K562 (cell line): ENCODE measurements around the gene PLA2G12B. TPM values are rescaled to one million over a fixed set of nuclear protein-coding genes. Genes with fewer than 3 reads are reported as not detected.
A peak's percentile ranks its signal among the peaks of the same experiment; 100 is the strongest.

Source experiments
- ATAC-seq: fragments of 200-7000 bp; cut with Tn5 transposase; 3 replicates; pipeline ENCODE4 v1.9.1; 2020; ENCODE audit warnings: moderate library complexity
- BruUV-seq: library from RNA; stranded (reverse); fragments of 400-500 nt; replicated peaks from 2 replicates; lab custom pipeline; 2021; lab: Mats Ljungman, UMichigan
- CTCF ChIA-PET: fragments of 300-600 bp; formaldehyde crosslinking; extraction: SDS; loops from one replicate; lab custom pipeline; 2021; ENCODE audit warnings: low intra/inter-chr PET ratio; lab: Yijun Ruan, JAX
- POLR2A ChIA-PET: fragments of 300-600, 350-650 bp; sonication (Branson Sonifier 250); formaldehyde crosslinking; extraction: SDS; loops from one replicate; lab custom pipeline; 2021; ENCODE audit warnings: antibody characterized with exemption, inconsistent platforms; lab: Yijun Ruan, JAX
- DNase-seq, 4 experiments: peaks; one replicate each; pipeline versions ENCODE4 v3.0.0 to v3.0.0-alpha.2; 2011 to 2018; ENCODE audit warnings: low spot score in 3 of 4, mixed read lengths in 3 of 4; ENCODE audit errors: extremely low read depth in 1 of 4
- FAIRE-seq: peaks from 2 replicates; lab custom pipeline; 2011; peaks lifted over from hg19 to GRCh38; lab: Jason Lieb, UNC
- H2AFZ ChIP-seq: 2 replicates; pipeline ENCODE4 v1.6.0; 2011; ENCODE audit warnings: low read depth, low read length, control low read depth, inconsistent platforms
- H3K27ac ChIP-seq: fragments of 200-600 bp; 3 replicates; pipeline ENCODE4 v1.8.0; 2011; ENCODE audit warnings: low read depth, mild to moderate bottlenecking, control low read depth, inconsistent platforms, low read length, moderate library complexity, mixed read lengths; ENCODE audit errors: extremely low read depth
- H3K27me3 ChIP-seq, 2 experiments: fragments of 300-600 bp in 1 of 2; 2 replicates in 1 of 2; 3 replicates in 1 of 2; pipeline versions ENCODE4 v1.6.0 to v1.8.0; 2011; ENCODE audit warnings: inconsistent platforms in 2 of 2, low read length in 2 of 2, mild to moderate bottlenecking in 1 of 2, mixed read lengths in 1 of 2, moderate library complexity in 1 of 2; ENCODE audit not compliant: control insufficient read depth in 2 of 2, insufficient read depth in 2 of 2
- H3K36me3 ChIP-seq: fragments of 300-600 bp; 3 replicates; pipeline ENCODE4 v1.8.0; 2011; ENCODE audit warnings: mild to moderate bottlenecking, low read length, inconsistent platforms; ENCODE audit not compliant: control insufficient read depth, insufficient read depth
- H3K4me1 ChIP-seq, 2 experiments: fragments of 200-600 bp in 1 of 2; replicated peaks in 1 of 2; 2 replicates in 1 of 2; 3 replicates in 1 of 2; pipeline versions ENCODE4 v1.5.1 to v1.8.0; 2011; ENCODE audit warnings: inconsistent platforms in 2 of 2, low read length in 2 of 2, mild to moderate bottlenecking in 1 of 2, mixed read lengths in 1 of 2, moderate library complexity in 1 of 2; ENCODE audit not compliant: control insufficient read depth in 2 of 2, insufficient read depth in 2 of 2
- H3K4me2 ChIP-seq: 2 replicates; pipeline ENCODE4 v1.6.1; 2011; ENCODE audit warnings: low read length, control low read depth, inconsistent platforms, mixed read lengths; ENCODE audit not compliant: insufficient read depth
- H3K4me3 ChIP-seq: fragments of 200-600 bp; sonication (generic), shearing (Covaris generic); 2 replicates; pipeline ENCODE4 v1.5.1; 2016; ENCODE audit warnings: control low read depth, inconsistent platforms
- H3K79me2 ChIP-seq: fragments of 200-600 bp; 3 replicates; pipeline ENCODE4 v1.8.0; 2011; ENCODE audit warnings: low read length, inconsistent platforms; ENCODE audit not compliant: control insufficient read depth, insufficient read depth
- H3K9ac ChIP-seq, 2 experiments: 2 replicates each; pipeline versions ENCODE4 v1.6.0 to v1.6.1; 2011; ENCODE audit warnings: low read depth in 2 of 2, low read length in 2 of 2, control low read depth in 1 of 2, inconsistent platforms in 1 of 2, mild to moderate bottlenecking in 1 of 2, mixed read lengths in 1 of 2; ENCODE audit not compliant: insufficient read depth in 1 of 2
- H3K9me1 ChIP-seq: one replicate; pipeline ENCODE4 v1.6.0; 2011; ENCODE audit warnings: inconsistent platforms, mild to moderate bottlenecking, low read length, moderate library complexity; ENCODE audit not compliant: control insufficient read depth, insufficient read depth
- H3K9me3 ChIP-seq: replicated peaks from 2 replicates; pipeline ENCODE4 v1.5.1; 2011; ENCODE audit warnings: low read depth, low read length, inconsistent platforms; ENCODE audit not compliant: control insufficient read depth, insufficient read depth
- H4K20me1 ChIP-seq: replicated peaks from 2 replicates; pipeline ENCODE4 v1.6.1; 2011; ENCODE audit warnings: low read length, inconsistent platforms, mixed read lengths; ENCODE audit not compliant: control insufficient read depth, insufficient read depth
- CC2D1A ChIP-seq: fragments of 450-650 bp; IDR thresholded peaks from 2 replicates; pipeline ENCODE4 v1.6.1; 2017; ENCODE audit warnings: mild to moderate bottlenecking
- CREBBP ChIP-seq: IDR thresholded peaks from one replicate; pipeline ENCODE4 v1.6.1; 2012; ENCODE audit warnings: low read depth, mild to moderate bottlenecking, control low read depth, inconsistent platforms, low read length
- DACH1 ChIP-seq: fragments of 450-650 bp; IDR thresholded peaks from 2 replicates; pipeline ENCODE4 v1.6.1; 2018; ENCODE audit not compliant: partially characterized antibody
- DMBX1 ChIP-seq: fragments of 250-450 bp; sonication (Bioruptor Pico); IDR thresholded peaks from 2 replicates; pipeline ENCODE4 v1.8.0; 2022; ENCODE audit warnings: inconsistent platforms, mild to moderate bottlenecking, moderate library complexity, borderline replicate concordance
- GATAD2B ChIP-seq: fragments of 450-650 bp; IDR thresholded peaks from 2 replicates; pipeline ENCODE4 v1.6.1; 2017; ENCODE audit warnings: mild to moderate bottlenecking, borderline replicate concordance
- KLF1 ChIP-seq: fragments of 450-650 bp; IDR thresholded peaks from 2 replicates; pipeline ENCODE4 v1.6.1; 2016; ENCODE audit warnings: missing genetic modification characterization, missing compliant biosample characterization
- KLF6 ChIP-seq: fragments of 250-450 bp; sonication (Bioruptor Pico); IDR thresholded peaks from 2 replicates; pipeline ENCODE4 v1.4.0; 2020; ENCODE audit warnings: mild to moderate bottlenecking, moderate library complexity, borderline replicate concordance
- MECOM ChIP-seq: fragments of 250-450 bp; sonication (Bioruptor Pico); IDR thresholded peaks from 2 replicates; pipeline ENCODE4 v1.8.0; 2022; ENCODE audit warnings: inconsistent platforms
- MTA1 ChIP-seq: fragments of 450-650 bp; IDR thresholded peaks from 2 replicates; pipeline ENCODE4 v1.6.1; 2017; ENCODE audit warnings: borderline replicate concordance
- RREB1 ChIP-seq: fragments of 250-450 bp; sonication (Bioruptor Pico); IDR thresholded peaks from 2 replicates; pipeline ENCODE4 v1.4.0; 2020
- SMARCE1 ChIP-seq: fragments of 450-650 bp; IDR thresholded peaks from 2 replicates; pipeline ENCODE4 v1.7.1; 2016; ENCODE audit warnings: mild to moderate bottlenecking
- TAL1 ChIP-seq: fragments of 450-650 bp; IDR thresholded peaks from 2 replicates; pipeline ENCODE4 v1.6.1; 2016; ENCODE audit warnings: mild to moderate bottlenecking
- TEAD1 ChIP-seq, 2 experiments: fragments of 450-650 bp in 1 of 2; sonication (generic) in 1 of 2; formaldehyde crosslinking; IDR thresholded peaks; 2 replicates each; pipeline versions ENCODE4 v1.4.0 to v1.8.0; 2020 to 2022; ENCODE audit warnings: mild to moderate bottlenecking in 2 of 2, missing genetic modification reagents in 1 of 2
- ZNF699 ChIP-seq: fragments of 250-450 bp; sonication (Bioruptor Pico); IDR thresholded peaks from 2 replicates; pipeline ENCODE4 v1.8.0; 2021; ENCODE audit warnings: mild to moderate bottlenecking, moderate library complexity; ENCODE audit not compliant: insufficient replicate concordance
- ZSCAN32 ChIP-seq: fragments of 450-650 bp; formaldehyde crosslinking; IDR thresholded peaks from 2 replicates; pipeline ENCODE4 v1.4.0; 2020; ENCODE audit warnings: mild to moderate bottlenecking, moderate library complexity
- WGBS: fragments of 100-300 bp; shearing (Covaris generic); methylation state at CpG from one replicate; pipeline ENCODE4 v1.1.6; 2016; ENCODE audit warnings: low coverage, mixed read lengths; ENCODE audit not compliant: insufficient coverage; ENCODE audit errors: missing lambda C conversion rate; 5-methylcytosine and 5-hydroxymethylcytosine counted together
- in situ Hi-C: fragments of 300-500 bp; cut with MboI; formaldehyde crosslinking; loops from 4 replicates; pipeline ENCODE4 v1.15.0; 2018; ENCODE audit warnings: inconsistent platforms, mixed read lengths
- intact Hi-C: fragments of 100-400 bp; cut with micrococcal nuclease; formaldehyde crosslinking; loops from 2 replicates; pipeline ENCODE4 v1.14.2; 2022
- polyA plus RNA-seq, 8 experiments: library from polyadenylated mRNA; depleted of rRNA in 4 of 8; stranded (reverse) in 5 of 8; unstranded in 3 of 8; fragments of >200 nt; fragmentation: Nextera tagmentation in 2 of 8; fragmentation: Illumina TruSeq in 1 of 8; extraction: Ambion mirVana in 2 of 8; extraction: Trizol in 1 of 8; gene quantifications; 2 replicates each; pipeline versions ENCODE4 v1.2.1 to v1.2.3, GENCODE V29; 2011 to 2014; ENCODE audit warnings: inconsistent platforms in 1 of 8, missing spikeins in 1 of 8
- total RNA-seq, 7 experiments: library from RNA; depleted of rRNA in 6 of 7; stranded (reverse); fragments of >200 nt in 6 of 7; fragmentation: Illumina TruSeq in 2 of 7; extraction: Trizol in 2 of 7; gene quantifications; 2 replicates each; pipeline versions ENCODE4 v1.2.1 to v1.2.3, GENCODE V29; 2011 to 2021; ENCODE audit warnings: low replicate concordance in 1 of 7

Gene PLA2G12B
- total and polyA plus RNA-seq, 9 of the 15 experiments (the other 6 are each of a cell fraction or from before 2014, with no cell fraction given) = not detected

GRCh38 chr10:72903941-72904446 lies 50.6 kb downstream of the PLA2G12B start (continued):
- TF ChIP-seq DMBX1 (peak; percentile 58; the same call in 1 of the 2 replicates), TEAD1 (CRISPR knock-in tag; IDR thresholded peaks at IDR 0.05) (peak in 1 of 2 experiments; percentile 45; a peak in 1 of 4 replicates), CC2D1A (peak; percentile 81; the same call in 1 of the 2 replicates), SMARCE1 (peak; percentile 90)

- Histone ChIP-seq H3K9me3 (no peaks in the 10 kb centered on the region), H3K79me2 (no peaks in the 10 kb centered on the region), H3K9me1 (no peaks in the 10 kb centered on the region), H3K27ac (no peak overlapping the region), H3K4me3 (no peak overlapping the region), H4K20me1 (no peaks in the 10 kb centered on the region), H3K27me3 (peaks cover 5 to 6% of the 10 kb centered on the region in 2 experiments; a peak in 4 of 5 replicates), H3K4me2 (no peak overlapping the region), H3K4me1 (peaks cover 0 to 7% of the 10 kb centered on the region in 2 experiments; a peak in 4 of 5 replicates), H3K9ac (no peak overlapping the region), H2AFZ (no peak overlapping the region), H3K36me3 (no peaks in the 10 kb centered on the region)
- intact Hi-C loops = no loop called here
- WGBS = 18% methylated on average over 1 of the region's 1 CpG
- ChIA-PET CTCF (interaction anchor here (0.7 kb wide), 1 partner anchor 12 kb away, joined by 3 read pairs; no protein-coding TSS in a partner anchor), POLR2A (interaction anchor here (0.6 to 0.7 kb wide), 2 partner anchors 55 to 1457 kb away, joined by 3 to 4 read pairs; partner anchors contain the start of gene PLA2G12B)
- ATAC-seq = no peak
- FAIRE-seq = no peak
- BruUV-seq = no TSS peak
- DNase-seq = no peak
- in situ Hi-C loops = no loop called here
- TF ChIP-seq ZNF699 (CRISPR knock-in tag) (no peak), TAL1 (no peak), ZSCAN32 (CRISPR knock-in tag) (no peak), CREBBP (no peak), KLF6 (CRISPR knock-in tag) (no peak), DACH1 (peak; percentile 99), KLF1 (tag) (no peak), RREB1 (no peak), MECOM (CRISPR knock-in tag) (no peak), MTA1 (peak; percentile 36; the same call in 1 of the 2 replicates), GATAD2B (peak; percentile 84; the same call in 1 of the 2 replicates)
Measured at GRCh38 chr10:72899545-72899944, 55.1 kb downstream of the PLA2G12B start.
